ENCODE data around the gene POLRMT. TPM values are rescaled to one million over a fixed set of nuclear protein-coding genes. Genes with fewer than 3 reads are reported as not detected.

Gene POLRMT
- total RNA-seq, 1 experiment from 2014 or later: 139 TPM

DNA sequence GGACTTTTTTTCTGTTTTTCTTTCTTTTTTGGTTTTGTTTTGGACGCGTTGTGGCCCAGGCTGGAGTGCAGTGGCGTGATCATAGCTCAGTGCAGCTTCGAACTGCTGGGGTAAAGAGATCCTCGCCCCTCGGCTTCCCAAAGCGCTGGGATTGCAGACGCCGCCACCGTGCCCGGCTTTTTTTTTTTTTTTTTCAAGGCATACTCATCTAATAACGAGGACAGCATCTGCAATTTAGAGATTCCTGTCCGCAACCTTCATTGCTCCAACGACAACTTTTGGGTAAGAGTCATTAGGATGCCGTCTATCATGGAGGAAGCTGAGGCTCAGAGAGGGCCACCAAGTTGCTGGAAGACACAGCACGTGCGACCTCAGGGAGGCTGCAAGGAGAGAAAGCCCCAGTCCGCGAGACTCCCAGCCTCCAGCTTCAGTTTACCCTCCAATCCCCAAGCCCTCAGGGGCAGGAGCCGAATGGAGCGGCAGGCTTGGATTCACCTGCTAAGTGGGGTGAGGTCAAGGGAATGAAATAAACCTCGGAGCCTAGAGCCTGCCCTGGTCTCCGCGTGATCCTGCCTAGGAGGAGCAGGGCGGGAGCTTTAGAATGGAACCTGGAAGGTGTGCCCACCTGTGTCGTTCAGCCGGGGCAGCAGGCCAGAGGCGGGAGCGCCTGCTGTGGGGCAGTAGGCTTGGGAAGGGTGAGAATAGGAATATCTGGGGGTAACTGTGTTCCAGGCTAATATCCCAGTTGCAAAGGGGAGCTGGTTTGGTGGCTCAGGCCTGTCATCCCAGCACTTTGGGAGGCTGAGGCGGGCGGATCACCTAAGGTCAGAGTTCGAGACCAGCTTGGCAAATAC, 676 bp upstream of the POLRMT start (continued):
- TF ChIP-seq ATF3 (CRISPR knock-in tag; conservative IDR thresholded peaks at IDR 0.05) (no peak), CBFB (CRISPR knock-in tag; IDR thresholded peaks at IDR 0.05; ENCODE audit: low read depth) (no peak), ATF2 (CRISPR knock-in tag; IDR thresholded peaks at IDR 0.05; ENCODE audit: borderline replicate concordance, low read depth) (no peak), ZNF532 (CRISPR knock-in tag; IDR thresholded peaks at IDR 0.05; ENCODE audit: borderline replicate concordance) (no peak), ZNF263 (CRISPR knock-in tag; IDR thresholded peaks at IDR 0.05; ENCODE audit: low read depth) (no peak), ZNF138 (CRISPR knock-in tag; conservative IDR thresholded peaks at IDR 0.05) (no peak)
- TF ChIP-seq, protein P1, sequence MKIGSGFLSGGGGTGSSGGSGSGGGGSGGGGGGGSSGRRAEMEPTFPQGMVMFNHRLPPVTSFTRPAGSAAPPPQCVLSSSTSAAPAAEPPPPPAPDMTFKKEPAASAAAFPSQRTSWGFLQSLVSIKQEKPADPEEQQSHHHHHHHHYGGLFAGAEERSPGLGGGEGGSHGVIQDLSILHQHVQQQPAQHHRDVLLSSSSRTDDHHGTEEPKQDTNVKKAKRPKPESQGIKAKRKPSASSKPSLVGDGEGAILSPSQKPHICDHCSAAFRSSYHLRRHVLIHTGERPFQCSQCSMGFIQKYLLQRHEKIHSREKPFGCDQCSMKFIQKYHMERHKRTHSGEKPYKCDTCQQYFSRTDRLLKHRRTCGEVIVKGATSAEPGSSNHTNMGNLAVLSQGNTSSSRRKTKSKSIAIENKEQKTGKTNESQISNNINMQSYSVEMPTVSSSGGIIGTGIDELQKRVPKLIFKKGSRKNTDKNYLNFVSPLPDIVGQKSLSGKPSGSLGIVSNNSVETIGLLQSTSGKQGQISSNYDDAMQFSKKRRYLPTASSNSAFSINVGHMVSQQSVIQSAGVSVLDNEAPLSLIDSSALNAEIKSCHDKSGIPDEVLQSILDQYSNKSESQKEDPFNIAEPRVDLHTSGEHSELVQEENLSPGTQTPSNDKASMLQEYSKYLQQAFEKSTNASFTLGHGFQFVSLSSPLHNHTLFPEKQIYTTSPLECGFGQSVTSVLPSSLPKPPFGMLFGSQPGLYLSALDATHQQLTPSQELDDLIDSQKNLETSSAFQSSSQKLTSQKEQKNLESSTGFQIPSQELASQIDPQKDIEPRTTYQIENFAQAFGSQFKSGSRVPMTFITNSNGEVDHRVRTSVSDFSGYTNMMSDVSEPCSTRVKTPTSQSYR (CRISPR knock-in tag; IDR thresholded peaks at IDR 0.05): no peak
- TF ChIP-seq, protein P2, sequence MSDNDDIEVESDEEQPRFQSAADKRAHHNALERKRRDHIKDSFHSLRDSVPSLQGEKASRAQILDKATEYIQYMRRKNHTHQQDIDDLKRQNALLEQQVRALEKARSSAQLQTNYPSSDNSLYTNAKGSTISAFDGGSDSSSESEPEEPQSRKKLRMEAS (CRISPR knock-in tag; IDR thresholded peaks at IDR 0.05): no peak; the same call in 1 of the 2 replicates
- TF ChIP-seq, protein P3, sequence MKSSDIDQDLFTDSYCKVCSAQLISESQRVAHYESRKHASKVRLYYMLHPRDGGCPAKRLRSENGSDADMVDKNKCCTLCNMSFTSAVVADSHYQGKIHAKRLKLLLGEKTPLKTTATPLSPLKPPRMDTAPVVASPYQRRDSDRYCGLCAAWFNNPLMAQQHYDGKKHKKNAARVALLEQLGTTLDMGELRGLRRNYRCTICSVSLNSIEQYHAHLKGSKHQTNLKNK (CRISPR knock-in tag; IDR thresholded peaks at IDR 0.05): no peak

- peak; percentile 40 for ATAC-seq
- POLR2A ChIA-PET: no interaction called here
- CTCF ChIA-PET: interaction anchor here (0.7 to 1.4 kb wide), 2 partner anchors 23 to 47 kb away, joined by 3 to 4 read pairs; no protein-coding TSS in a partner anchor
- H3K27me3 Mint-ChIP-seq (ENCODE audit: low read depth): peaks cover 7% of the 10 kb centered on the region
- DNase-seq (ENCODE audit: low spot score): peak; percentile 63
- peaks cover 13% of the 10 kb centered on the region for H3K4me1 Mint-ChIP-seq
- H3K9me3 Mint-ChIP-seq: peaks cover 4% of the 10 kb centered on the region; the same call in 1 of the 2 replicates
- H3K27ac Mint-ChIP-seq: peak overlapping the region; percentile 84
- H3K36me3 Mint-ChIP-seq: peaks cover 21% of the 10 kb centered on the region
- H3K4me3 Mint-ChIP-seq: peak overlapping the region; percentile 87
- no peak for TF ChIP-seq NR3C1 (CRISPR knock-in tag; conservative IDR thresholded peaks at IDR 0.05; ENCODE audit: low read depth)
- no peak for TF ChIP-seq TP53 (CRISPR knock-in tag; IDR thresholded peaks at IDR 0.05)
- no peak for TF ChIP-seq SMAD4 (CRISPR knock-in tag; IDR thresholded peaks at IDR 0.05)
- TF ChIP-seq, protein P4, sequence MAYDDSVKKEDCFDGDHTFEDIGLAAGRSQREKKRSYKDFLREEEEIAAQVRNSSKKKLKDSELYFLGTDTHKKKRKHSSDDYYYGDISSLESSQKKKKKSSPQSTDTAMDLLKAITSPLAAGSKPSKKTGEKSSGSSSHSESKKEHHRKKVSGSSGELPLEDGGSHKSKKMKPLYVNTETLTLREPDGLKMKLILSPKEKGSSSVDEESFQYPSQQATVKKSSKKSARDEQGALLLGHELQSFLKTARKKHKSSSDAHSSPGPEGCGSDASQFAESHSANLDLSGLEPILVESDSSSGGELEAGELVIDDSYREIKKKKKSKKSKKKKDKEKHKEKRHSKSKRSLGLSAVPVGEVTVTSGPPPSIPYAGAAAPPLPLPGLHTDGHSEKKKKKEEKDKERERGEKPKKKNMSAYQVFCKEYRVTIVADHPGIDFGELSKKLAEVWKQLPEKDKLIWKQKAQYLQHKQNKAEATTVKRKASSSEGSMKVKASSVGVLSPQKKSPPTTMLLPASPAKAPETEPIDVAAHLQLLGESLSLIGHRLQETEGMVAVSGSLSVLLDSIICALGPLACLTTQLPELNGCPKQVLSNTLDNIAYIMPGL (CRISPR knock-in tag; IDR thresholded peaks at IDR 0.05): peak; percentile 62; the same call in 1 of the 2 replicates
- 0 out of 2 replicates have a peak, but pooled peaks have one; percentile 7 for TF ChIP-seq ZNF232 (CRISPR knock-in tag; IDR thresholded peaks at IDR 0.05)
- no peak for TF ChIP-seq ZNF532 (CRISPR knock-in tag; IDR thresholded peaks at IDR 0.05; ENCODE audit: borderline replicate concordance)
- TF ChIP-seq GABPB1 (CRISPR knock-in tag; IDR thresholded peaks at IDR 0.05): 0 out of 2 replicates have a peak, but pooled peaks have one; percentile 7
Observed at GRCh38 chr19:632579-633067, 714 bp downstream of the POLRMT start.
